GM19035 (cell line): ENCODE measurements around the gene EFHD1.
"Not testable (repeated sequence)": the region's sequence is repeated elsewhere in the genome, so short reads cannot be mapped to it uniquely, and the experiment has no call there.

Source experiments
- ATAC-seq: cut with Tn5 transposase; IDR thresholded peaks from one replicate; pipeline ENCODE4 v1.9.1; 2021; ENCODE audit not compliant: unreplicated experiment

The EFHD1 gene

DNA sequence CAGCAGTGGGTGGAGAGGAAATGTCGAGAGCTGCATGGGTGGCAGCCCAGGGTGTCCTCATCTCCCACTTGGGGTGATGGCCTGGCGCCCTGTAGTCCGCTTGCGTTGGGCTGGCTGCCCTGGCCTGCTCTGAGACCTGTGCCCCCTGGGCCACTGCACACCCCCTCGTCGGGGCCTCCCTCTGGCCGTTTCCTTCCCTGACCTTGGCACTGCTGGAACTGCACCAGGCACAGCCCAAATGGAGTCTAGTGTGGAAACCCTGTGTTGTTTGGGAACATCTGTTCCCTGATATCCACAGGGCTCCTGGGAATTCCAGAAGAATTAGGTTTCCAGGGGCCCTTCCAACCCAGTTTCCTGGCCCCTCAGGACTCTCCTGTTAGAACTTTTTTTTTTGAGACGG is 13.9 kb downstream of the EFHD1 start:
- no peak for ATAC-seq

DNA sequence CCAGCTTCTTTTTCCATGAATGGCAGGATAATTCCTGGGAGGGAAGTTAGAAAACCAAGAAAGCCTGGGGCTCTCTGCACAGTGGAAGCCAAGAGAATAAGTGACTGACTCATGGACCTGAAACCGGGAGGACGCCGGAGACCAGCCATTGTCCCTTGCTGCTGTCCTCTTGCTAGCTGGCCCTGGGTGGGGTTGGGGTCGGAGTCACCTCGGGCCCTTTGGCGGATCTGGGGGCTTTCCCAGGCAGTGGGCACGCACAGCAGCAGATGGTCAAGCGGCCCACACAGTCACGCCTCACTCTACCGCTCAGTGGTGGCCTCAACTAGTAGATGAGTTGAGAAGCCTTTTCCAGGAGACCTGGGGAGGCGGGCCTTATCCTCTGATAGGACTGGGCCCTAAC is 15.6 kb downstream of the EFHD1 start:
- no peak for ATAC-seq

DNA sequence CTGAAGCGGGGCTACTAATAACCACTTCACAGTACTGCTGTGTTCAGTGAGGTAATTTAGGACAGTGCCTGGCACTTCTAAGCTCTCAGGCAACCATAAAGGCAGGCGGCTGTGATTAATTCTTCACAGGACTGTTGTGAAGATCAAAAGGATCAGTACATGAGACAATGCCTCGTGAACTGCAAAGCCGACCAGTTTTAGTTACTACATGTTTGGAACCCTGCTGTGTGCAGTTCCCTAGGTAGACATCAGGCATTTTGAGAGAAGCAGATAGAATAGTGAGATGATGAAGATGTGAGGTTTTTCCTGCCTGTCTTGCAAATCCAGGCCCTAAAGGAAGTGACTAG is 19.1 kb downstream of the EFHD1 start:
- ATAC-seq = no peak

DNA sequence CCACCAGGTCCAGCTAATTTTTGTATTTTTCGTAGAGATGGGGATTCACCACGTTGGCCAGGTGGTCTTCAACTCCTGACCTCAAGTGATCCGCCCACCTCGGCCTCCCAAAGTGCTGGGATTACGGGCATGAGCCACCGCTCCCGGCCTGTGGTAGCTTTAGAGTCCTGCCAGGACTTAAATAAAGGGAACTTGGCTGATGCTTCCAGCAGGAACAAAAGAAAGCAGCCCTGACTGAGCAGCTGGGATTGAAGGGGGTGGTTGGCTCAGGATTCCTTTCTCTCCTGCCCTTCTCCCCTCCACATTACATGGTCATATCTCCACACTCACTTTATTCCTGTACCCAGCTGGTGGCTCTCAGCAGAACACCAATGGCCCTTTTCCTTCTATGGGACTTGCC is 20.0 kb downstream of the EFHD1 start:
- ATAC-seq = no peak

DNA sequence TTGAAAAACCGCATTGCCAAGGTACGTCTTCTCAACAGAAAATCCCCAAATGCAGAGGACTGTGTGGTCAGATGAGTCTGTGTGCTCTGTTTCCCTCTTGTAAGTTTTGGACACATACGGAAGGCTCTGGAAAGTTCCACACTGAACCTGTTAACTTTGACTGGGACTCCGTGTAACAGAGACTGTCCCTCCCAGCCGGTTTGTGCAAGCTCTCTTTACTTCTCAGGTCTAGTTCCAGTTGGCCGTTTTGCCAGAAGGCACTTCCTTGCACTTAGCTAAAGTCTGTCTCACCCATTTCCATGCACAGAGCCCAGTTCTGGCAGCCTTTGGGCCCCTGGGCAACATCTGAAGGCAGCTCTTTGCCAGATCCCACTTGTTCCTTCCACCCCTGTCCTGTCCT is 22.0 kb downstream of the EFHD1 start:
- ATAC-seq = no peak

DNA sequence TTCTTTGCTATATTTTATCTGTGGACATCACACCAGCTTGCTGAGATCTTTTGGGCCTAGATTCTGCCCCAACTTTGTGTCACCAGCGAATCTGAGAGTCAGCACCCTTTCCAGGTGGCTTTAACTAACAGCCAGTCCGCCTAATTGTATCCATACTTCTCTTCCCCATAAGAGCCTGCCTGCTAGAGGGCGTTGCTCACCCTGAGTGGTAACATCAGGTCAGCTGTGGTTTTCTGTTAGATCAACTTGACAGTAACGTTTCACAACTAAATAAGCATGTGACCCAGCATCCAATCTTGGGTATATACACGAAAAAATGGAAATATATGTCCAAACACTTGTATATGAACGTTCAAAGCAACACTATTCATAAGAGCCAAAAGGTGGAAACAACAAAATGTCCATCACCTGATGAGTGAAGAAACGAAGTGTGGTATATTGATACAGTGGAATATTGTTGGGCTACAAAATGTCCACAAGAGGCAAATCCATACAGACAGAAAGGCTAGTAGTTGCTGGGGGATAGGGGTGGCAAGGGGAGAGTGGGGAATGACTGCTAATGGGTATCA is 24.9 kb downstream of the EFHD1 start:
- ATAC-seq = no peak

DNA sequence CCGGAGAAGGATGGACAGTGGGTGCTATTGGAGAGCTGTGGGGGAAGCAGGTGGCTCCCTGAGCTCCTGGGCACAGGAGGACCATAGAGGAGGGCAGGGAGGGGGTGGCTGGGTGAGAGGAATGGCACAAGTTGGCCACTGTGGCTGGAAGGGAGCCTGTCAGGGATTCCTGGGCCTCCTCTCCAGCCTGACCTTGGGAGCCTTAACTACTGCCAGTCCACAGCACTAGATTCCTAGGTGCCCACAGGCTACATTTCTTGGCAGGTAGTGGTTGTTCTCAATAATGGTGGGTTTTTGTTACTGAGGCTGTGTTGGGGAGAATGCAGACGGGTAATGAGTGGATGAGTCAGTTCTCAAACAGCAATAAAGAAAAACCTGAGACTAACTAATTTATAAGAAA is 26.0 kb downstream of the EFHD1 start:
- no peak for ATAC-seq

DNA sequence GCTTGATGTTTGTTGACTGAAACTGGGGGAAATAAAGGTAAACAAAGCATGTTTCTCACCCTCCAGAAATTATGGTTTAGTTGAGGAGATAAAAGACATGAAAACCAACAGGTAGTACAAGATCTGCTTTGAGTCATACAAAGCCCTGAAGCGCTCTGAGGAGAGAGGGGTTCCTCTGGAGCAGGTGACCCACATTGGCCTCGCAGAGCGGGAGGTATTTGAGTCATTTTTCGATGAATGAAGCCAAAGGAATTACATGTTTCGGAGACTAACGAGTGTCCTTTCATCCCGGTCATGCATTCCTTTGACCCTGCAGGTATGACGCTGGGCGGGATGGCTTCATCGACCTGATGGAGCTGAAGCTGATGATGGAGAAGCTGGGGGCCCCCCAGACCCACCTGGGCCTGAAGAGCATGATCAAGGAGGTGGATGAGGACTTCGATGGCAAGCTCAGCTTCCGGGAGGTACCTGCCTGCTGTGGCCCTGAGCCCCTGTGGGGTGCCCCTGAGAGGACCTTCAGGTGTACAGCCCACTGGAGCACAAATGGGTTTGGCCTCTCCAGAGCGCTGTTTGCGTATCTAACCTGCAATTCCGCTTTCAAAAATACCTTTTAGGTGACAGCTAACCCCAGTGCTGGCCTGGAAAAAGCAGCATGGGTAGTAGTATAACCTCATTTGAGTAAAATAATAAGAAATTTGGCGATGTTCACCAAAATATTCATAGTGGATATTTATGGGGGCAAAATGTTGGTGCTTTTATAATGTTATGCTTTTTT is 29.3 kb downstream of the EFHD1 start:
- no peak for ATAC-seq

DNA sequence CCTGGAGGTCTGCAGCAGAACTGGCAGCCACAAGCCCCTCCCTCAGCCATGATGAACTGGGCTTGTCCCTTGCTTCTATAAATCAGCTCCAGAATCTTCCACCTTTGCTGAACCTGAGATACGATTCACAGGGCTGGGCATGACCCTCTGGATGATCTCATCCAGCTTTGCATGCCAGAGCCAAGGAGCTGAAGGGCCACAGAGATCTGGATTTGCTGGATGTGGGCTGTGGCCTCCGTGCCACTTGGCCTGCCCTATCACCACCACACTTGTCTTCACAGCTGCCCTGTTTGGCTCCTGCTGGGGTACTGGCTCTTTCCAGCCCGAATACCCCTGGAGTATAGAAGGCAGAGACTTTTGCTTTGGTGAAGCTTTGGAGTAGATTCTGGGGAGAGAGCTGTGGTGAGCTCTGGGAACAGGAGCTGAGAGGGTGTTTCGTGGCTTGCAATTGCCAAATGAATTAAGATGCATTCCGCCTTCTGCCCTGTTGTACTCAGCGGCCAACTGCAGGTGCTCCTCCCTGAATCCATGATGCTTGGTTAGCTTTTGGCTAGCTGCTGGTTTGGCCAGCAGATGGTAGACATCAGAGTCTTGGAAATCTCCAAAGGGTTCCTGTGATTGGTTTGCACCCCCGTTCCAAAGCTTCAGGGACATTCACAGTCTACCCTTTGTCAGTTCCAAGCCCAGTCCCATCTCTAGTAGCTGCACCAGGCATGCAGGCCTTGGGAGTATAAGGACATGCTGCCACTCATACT is 32.8 kb downstream of the EFHD1 start:
- ATAC-seq = no peak

DNA sequence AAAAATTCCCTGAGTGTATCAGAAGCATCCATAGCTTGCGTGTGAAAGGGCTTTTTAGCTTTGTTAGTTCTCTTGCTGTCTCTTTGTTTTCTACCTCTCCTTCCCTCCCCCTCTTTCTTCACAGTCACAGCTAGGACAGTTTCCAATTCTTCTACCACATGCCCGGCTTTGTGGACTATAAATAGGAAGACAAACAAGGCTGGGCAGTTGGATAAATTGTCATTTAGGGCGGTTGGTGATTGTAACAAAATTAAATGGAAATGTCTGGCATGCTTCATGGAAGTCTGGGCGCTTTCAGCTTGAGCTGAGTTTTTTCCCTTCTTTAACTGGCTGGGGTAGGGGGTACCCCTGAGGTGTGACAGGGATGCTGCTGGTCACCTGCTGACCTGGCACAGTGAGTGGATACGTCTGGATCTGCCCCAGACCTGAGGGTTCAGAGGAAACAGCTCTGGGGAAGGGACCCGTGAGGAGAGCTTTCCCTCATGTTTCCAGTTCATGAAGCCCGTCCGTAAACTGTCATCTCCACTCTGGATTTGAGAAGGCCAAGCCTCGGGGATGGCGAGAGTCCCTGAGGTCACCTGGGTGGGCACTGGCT is 34.7 kb downstream of the EFHD1 start:
- ATAC-seq = no peak

DNA sequence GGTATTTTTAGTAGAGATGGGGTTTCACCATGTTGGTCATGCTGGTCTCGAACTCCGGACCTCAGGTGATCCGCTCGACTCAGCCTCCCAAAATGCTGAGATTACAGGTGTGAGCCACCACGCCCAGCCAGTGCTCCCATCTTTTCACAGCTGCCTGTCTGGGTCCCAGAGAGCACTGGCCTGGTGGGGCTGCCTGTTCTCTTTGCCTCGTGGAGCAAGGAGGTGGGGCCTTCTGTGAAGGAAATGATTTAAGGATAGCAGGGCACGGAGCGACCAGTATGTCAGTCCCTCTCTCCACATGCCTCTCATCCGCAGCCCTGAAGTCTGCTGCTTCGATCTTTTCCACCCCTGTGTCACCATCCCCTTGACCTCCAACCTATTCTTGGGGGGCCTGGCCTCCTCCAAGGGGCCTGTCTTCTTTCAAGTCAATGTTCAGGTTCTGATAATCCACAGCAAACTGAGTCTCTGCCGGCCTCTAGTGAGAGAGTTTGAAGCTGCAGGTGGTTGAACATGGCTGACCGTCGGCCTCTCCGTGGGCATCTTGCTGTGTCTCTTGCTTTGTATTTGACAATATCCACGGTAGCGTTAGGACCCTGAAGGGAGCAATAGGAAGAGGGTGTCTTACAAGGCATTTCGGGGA is 35.5 kb downstream of the EFHD1 start:
- ATAC-seq = no peak

DNA sequence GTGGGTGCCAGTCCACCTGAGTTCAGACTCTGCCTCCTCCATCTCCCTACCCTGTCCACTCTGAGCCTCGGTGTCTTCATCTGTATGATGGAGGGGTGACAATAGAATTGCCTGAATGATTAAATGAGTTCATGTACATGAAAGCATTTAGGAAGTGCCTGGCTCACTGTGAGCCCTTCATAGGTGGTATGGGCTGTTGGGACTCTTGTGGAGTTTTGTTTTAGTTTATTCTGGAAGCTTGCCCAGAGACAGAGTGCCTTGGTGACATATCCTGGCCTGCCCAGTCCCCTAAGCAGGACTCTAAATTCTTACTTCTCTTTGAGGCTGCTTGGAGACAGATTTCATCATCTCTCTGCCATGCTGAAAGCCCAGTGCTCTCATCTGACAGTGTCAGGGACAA is 39.2 kb downstream of the EFHD1 start:
- ATAC-seq = no peak

DNA sequence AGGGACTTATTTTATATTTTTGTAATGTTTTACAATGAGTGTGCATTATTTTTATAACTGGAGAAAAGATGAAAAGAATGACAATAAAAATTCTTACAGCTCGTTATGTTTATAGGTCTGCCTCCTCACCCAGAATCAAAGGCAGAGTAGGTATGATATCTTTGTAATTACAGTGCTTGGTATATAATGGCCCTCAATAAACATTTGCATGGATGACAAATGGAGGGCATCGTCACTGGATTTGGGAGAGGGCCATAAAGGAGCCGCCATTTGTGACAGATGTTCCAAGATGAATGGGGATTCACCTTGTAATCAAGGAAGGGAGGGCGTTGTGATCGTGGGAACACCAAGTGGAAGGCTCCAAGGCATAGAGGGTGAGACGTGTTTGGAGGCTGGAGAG is 41.1 kb downstream of the EFHD1 start:
- ATAC-seq = no peak

DNA sequence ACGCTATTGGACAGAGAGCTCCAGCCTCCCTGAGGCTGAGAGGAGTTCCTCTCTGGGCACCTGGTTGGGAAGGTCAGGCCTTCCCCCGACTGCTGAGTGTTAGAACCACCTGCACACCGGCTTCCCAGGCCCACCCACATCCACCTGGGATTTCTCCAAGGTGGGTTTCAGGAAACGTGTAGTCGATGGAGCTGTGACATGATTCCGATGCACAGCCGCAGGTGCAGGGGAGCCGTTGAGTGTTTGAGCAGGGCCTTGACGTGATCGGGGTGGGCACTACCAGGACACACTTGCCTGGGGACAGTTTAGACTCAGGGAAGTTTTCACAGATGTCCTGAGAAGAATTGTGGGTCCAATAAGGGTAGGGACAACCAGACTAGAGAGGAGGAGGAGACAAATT is 42.0 kb downstream of the EFHD1 start:
- no peak for ATAC-seq

DNA sequence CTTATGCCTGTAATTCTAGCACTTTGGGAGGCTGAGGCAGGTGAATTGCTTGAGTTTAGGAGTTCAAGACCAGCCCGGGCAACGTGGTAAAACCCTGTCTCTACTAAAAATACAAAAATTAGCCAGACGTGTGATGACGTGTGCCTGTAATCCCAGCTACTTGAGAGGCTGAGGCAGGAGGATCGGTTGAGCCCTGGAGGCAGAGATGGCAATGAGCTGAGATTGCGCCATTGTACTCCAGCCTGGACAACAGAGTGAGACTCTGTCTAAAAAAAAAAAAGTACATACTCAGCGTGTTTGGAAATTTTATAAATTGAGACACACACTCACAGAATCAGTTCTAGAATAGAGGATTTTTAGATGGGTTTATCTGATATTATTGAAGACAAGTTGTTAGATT is 46.6 kb downstream of the EFHD1 start:
- ATAC-seq = no peak

DNA sequence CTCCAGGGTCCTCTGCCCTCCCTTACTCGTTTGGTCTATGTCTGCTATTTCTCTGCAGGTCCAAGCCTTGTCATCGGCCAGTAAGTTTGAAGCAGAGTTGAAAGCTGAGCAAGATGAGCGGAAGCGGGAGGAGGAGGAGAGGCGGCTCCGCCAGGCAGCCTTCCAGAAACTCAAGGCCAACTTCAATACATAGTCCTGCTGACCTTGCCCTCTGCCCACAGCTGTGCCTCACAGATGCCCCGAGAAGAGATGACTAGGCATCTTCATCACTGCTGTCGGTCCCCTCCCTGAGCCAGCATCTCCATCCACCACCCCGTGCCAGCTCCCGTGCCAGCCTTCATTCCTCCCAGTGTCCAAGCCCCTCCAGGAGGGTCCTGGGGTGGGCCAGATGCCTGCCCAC is 48.1 kb downstream of the EFHD1 start:
- ATAC-seq = no peak

DNA sequence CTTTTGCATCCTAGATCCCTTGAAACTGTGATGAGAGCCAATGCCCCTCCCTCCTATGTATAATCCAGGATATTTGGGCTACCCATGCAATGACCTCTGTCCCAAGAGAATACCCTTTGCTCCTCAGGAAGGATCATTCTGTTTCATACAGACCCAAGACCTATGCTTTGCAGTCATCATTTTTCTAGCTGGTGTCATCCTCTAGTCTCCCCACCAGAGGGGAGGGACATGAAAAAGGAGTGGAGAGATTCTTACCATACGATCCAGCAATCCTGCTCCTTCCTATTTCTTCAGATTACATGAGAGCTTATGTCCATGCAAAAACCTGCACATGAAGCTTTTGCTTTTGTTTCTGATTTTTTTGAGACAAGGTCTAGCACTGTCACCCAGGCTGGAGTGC is 50.0 kb downstream of the EFHD1 start:
- no peak for ATAC-seq

DNA sequence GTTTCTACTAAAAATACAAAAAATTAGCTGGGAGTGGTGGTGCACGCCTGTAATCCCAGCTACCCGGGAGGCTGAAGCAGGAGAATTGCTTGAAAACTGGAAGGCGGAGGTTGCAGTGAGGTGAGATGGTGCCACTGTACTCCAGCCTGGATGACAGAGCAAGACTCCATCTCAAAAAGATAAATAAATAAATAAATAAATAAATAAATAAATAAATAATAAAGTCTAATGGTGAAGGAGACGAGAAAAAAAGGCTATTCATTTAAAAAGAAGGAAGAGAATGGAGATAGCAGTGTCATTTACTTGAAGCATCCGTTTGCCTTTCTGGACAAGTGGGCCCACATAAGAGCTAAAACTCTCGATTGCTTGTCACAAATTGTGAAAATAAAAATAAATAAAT is 52.0 kb downstream of the EFHD1 start:
- ATAC-seq = not testable (repeated sequence)

DNA sequence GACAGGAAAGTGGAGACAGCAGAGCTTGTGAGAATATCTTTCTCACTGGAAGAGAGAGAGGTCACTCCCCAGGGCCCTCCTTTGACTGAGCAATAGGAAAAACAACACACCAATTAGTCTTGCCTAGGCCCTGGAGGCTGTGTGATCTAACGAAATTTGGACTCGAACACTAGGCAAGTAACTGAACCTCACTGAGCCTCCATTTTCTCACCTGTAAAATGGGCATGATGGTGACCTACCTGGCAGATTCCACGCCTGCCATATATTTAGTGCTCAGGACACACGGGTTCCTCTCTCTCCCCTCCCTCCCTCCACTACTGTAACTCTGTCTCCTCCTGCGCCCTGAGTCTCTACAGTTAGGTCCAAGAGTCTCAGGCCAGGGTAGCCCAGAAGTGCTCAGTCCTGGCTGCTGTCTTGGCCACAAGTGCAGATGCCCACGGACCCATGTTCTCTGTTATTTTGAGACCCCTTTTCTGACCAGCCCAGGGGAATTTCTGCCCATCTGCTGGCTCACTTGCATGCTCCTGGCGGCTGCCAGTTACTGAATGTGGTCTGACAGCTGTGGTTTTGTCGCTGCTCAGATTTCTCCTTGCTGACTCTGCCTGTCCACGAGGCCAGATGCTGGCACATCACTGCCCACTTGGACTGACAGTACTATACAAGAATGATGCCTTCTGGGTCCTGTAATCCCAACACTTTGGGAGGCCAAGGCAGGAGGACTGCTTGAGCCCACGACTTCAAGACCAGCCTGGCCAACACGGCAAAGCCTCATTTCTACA is 54.2 kb downstream of the EFHD1 start:
- ATAC-seq = no peak

DNA sequence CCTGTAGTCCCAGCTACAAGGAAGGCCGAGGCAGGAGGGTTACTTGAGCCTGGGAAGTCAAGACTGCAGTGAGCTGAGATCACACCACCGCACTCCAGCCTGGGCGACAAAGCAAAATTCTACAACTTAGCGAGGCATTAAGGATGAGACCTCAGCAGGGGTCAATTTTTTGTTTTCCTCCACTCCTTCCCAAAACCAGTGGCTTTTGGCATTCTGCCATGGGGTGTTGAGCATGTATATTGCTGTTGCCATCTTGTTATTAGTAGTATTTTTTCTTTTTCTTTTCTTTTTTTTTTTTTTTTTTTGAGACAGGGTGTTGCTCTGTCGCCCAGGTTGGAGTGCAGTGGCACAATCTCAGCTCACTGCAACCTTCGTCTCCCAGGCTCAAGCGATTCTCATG is 54.8 kb downstream of the EFHD1 start:
- ATAC-seq = no peak
